Hematopoietic multipotent progenitor cell (in vitro differentiated cells): ENCODE results near the gene HDAC4. TPM values are rescaled to one million over a fixed set of nuclear protein-coding genes. Genes with fewer than 3 reads are reported as not detected.

Experiments used
- DNase-seq, 3 donors: peaks; one replicate each; pipeline ENCODE4 v3.0.0-alpha.2; 2011 to 2015; ENCODE audit warnings: low read depth in 2 of 3, low spot score in 2 of 3
- total RNA-seq: library from RNA; depleted of rRNA; stranded (reverse); fragments of >200 nt; gene quantifications from one replicate; pipeline ENCODE4 v1.2.3, GENCODE V29; 2012

Gene HDAC4
- total RNA-seq, 1 donor = 34.2 TPM

GRCh38 chr2:239212929-239213642, 187.7 kb downstream of the HDAC4 start:
- no peak for DNase-seq

GRCh38 chr2:239212121-239212928, 188.5 kb downstream of the HDAC4 start:
- no peak for DNase-seq

GRCh38 chr2:239211396-239212094, 189.3 kb downstream of the HDAC4 start:
- DNase-seq = no peak

GRCh38 chr2:239209783-239210182, 191.0 kb downstream of the HDAC4 start:
- no peak for DNase-seq

- DNase-seq = no peak
These were observed 192.2 kb downstream of the HDAC4 start for GRCh38 chr2:239208465-239209180.

GRCh38 chr2:239206851-239207250, 194.0 kb downstream of the HDAC4 start:
- no peak for DNase-seq

- DNase-seq = no peak
These were observed 194.8 kb downstream of the HDAC4 start for GRCh38 chr2:239206042-239206441.

- DNase-seq = no peak
These were observed 195.8 kb downstream of the HDAC4 start for GRCh38 chr2:239204876-239205468.

- no peak for DNase-seq
These were observed 196.5 kb downstream of the HDAC4 start for GRCh38 chr2:239204136-239204875.

- no peak for DNase-seq
These were observed 197.2 kb downstream of the HDAC4 start for GRCh38 chr2:239203443-239204135.

- DNase-seq = no peak
These were observed 198.0 kb downstream of the HDAC4 start for GRCh38 chr2:239202836-239203235.

GRCh38 chr2:239202343-239202742, 198.5 kb downstream of the HDAC4 start:
- DNase-seq = no peak

GRCh38 chr2:239201884-239202283, 198.9 kb downstream of the HDAC4 start:
- DNase-seq = no peak

GRCh38 chr2:239201531-239201876, 199.3 kb downstream of the HDAC4 start:
- no peak for DNase-seq

GRCh38 chr2:239200646-239201530, 199.9 kb downstream of the HDAC4 start:
- no peak for DNase-seq

- no peak for DNase-seq
These were observed 201.6 kb downstream of the HDAC4 start for GRCh38 chr2:239199041-239199768.

GRCh38 chr2:239198221-239198620, 202.6 kb downstream of the HDAC4 start:
- DNase-seq = no peak

GRCh38 chr2:239197146-239197545, 203.7 kb downstream of the HDAC4 start:
- DNase-seq = no peak
